GM20000 (cell line): Measurements from ENCODE around the gene BAD.

Source experiments
- DNase-seq: peaks from one replicate; pipeline ENCODE4 v3.0.0; 2012; ENCODE audit warnings: low spot score
- TF ChIP-seq, protein P1 (sequence below): IDR thresholded peaks from 2 replicates; pipeline ENCODE4 v1.5.1; 2012; ENCODE audit warnings: mild to moderate bottlenecking, control low read depth; ENCODE audit errors: extremely low read depth, missing control alignments

BAD gene

DNA sequence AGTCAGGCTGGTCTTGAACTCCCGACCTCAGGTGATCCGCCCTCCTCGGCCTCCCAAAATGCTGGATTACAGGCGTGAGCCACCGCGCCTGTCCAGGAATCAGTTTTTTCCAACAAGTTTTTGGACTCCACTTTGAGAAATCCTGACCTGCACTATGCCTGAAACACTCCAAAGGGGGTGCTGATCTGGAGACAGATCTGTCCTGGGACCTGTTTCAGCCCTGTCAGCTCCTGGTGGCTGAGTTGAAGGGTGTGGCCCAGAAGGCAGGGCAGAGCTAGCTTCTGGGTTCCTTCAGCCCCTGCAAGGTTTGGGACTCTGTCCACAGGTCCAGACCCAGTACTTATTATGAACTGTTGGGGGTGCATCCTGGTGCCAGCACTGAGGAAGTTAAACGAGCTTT, 52.9 kb downstream of the BAD start:
- TF ChIP-seq, protein P1, sequence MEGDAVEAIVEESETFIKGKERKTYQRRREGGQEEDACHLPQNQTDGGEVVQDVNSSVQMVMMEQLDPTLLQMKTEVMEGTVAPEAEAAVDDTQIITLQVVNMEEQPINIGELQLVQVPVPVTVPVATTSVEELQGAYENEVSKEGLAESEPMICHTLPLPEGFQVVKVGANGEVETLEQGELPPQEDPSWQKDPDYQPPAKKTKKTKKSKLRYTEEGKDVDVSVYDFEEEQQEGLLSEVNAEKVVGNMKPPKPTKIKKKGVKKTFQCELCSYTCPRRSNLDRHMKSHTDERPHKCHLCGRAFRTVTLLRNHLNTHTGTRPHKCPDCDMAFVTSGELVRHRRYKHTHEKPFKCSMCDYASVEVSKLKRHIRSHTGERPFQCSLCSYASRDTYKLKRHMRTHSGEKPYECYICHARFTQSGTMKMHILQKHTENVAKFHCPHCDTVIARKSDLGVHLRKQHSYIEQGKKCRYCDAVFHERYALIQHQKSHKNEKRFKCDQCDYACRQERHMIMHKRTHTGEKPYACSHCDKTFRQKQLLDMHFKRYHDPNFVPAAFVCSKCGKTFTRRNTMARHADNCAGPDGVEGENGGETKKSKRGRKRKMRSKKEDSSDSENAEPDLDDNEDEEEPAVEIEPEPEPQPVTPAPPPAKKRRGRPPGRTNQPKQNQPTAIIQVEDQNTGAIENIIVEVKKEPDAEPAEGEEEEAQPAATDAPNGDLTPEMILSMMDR, result no peak
- no peak for DNase-seq

DNA sequence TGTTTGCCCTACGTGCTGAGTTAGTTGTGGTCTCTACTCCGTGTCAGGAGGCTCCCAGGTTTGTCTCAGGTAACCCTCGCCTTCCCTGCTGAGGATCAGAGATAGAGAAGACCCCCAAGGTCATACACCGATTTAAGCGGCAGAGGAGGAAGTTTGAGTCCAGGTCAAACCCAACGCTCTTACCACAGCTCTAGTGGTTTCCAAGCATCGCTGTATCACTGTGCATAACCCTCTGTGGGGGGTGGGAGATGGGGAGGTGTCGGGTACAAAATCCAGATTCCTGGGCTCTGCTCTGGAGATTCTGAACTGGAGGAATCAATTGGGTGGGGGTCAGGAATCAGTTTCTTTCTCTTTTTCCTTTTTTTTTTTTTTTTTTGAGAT, 53.5 kb downstream of the BAD start:
- TF ChIP-seq, protein P1, result no peak
- DNase-seq, result no peak

- TF ChIP-seq, protein P1, result no peak
- DNase-seq, result peak; percentile 93
Observed at GRCh38 chr11:64230171-64230984, 54.1 kb downstream of the BAD start, which contains the start of gene DNAJC4. Gene DNAJC4, plus strand, starts transcription at chr11:64230548. Its CDS starts 307 bp downstream, at chr11:64230855.

DNA sequence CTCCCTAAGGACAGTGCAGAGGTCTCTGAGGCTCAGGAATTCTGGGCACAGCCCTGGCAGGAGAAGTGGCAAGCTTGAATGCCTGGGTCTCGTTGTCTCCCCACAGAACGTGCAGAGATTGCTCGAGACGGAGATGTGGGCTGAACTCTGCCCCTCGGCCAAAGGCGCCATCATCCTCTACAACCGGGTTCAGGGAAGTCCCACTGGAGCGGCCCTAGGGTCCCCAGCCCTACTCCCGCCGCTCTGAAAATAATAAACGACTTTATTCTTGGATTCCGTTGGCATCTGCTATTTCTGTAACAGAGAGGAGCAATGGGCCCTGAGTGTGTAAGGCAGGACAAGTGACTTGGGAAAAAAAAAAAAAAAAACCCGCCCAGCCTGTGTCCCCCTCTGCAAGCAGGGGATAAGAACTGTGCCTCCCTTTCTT, 54.7 kb downstream of the BAD start:
- TF ChIP-seq, protein P1, result no peak
- DNase-seq, result no peak

GRCh38 chr11:64229090-64229743, 55.2 kb downstream of the BAD start:
- TF ChIP-seq, protein P1, result no peak
- DNase-seq, result no peak

DNA sequence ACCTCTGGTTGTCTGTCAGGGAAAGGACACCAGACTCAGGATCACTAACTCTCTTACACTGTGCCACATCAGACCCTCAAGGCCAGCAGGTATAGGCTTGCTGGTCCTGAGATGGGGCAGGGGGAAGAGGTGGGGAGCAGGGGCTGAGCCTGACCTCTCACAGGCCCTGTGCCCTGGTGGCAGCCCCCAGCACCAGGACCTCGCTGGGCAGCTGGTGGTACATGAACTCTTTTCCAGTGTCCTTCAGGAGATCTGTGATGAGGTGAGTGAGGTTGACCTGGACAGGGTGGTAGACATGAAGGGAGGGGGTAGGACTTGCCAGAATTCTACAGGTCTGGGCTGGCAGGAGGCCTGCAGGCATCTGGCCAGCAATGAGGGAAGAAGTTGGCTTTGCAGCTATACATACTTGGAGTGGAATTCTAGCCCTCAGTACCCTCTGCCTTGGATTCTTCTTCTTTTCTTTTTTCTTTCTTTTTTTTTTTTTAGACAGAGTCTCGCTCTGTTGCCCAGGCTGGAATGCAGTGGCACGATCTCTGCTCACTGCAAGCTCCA, 57.0 kb downstream of the BAD start:
- no peak for DNase-seq
- TF ChIP-seq, protein P1, result no peak

- peak; percentile 86 for DNase-seq
- TF ChIP-seq, protein P1, result no peak
Observed at GRCh38 chr11:64226507-64227051, 57.9 kb downstream of the BAD start.
